Left ventricle myocardium inferior (tissue), 1 donor: ENCODE measurements around the gene COL25A1. TPM values are rescaled to one million over a fixed set of nuclear protein-coding genes. Genes with fewer than 3 reads are reported as not detected.
"Not testable (repeated sequence)": the region's sequence is repeated elsewhere in the genome, so short reads cannot be mapped to it uniquely, and the experiment has no call there.

ENCODE experiments used
- DNase-seq: peaks from one replicate; pipeline ENCODE4 v3.0.0-alpha.2; 2020
- H3K27ac ChIP-seq: fragments of 200-600 bp; replicated peaks from 2 replicates; pipeline ENCODE4 v1.8.0; 2021
- H3K27me3 ChIP-seq: fragments of 200-600 bp; 2 replicates; pipeline ENCODE4 v1.8.0; 2021; ENCODE audit warnings: low read depth
- H3K36me3 ChIP-seq: fragments of 200-600 bp; 2 replicates; pipeline ENCODE4 v1.8.0; 2021
- H3K4me1 ChIP-seq: fragments of 200-600 bp; 2 replicates; pipeline ENCODE4 v1.8.0; 2021
- H3K4me3 ChIP-seq: fragments of 200-600 bp; 2 replicates; pipeline ENCODE4 v1.8.0; 2021; ENCODE audit warnings: mild to moderate bottlenecking, moderate library complexity
- H3K9me3 ChIP-seq: fragments of 200-600 bp; replicated peaks from 2 replicates; pipeline ENCODE4 v1.8.0; 2021
- CTCF ChIP-seq: fragments of 200-600 bp; IDR thresholded peaks from 2 replicates; pipeline ENCODE4 v1.8.0; 2021; ENCODE audit warnings: antibody characterized with exemption, mild to moderate bottlenecking, borderline replicate concordance
- intact Hi-C: fragments of 100-400 bp; cut with micrococcal nuclease; formaldehyde crosslinking; loops from one replicate; pipeline ENCODE4 v1.11.0; 2022
- total RNA-seq: library from RNA; stranded (reverse); fragmentation: NEBNext Ultra II Directional; extraction: Animal tissue kit (Norgen Biotek cat#: 25700); gene quantifications from one replicate; pipeline ENCODE4 v1.2.1, GENCODE V29; 2021
- donor health status: DM: no; HTN: yes; CAD: no; lungs with severe emphysema.

Gene COL25A1
- total RNA-seq, 1 donor from 2014 or later = 0.77 TPM

- Histone ChIP-seq H3K4me1 (no peaks in the 10 kb centered on the region), H3K27me3 (no peaks in the 10 kb centered on the region), H3K9me3 (peaks cover under 1% of the 10 kb centered on the region), H3K36me3 (no peaks in the 10 kb centered on the region), H3K27ac (no peak overlapping the region), H3K4me3 (no peak overlapping the region)
- intact Hi-C loops = no loop called here
- no peak for DNase-seq
- TF ChIP-seq CTCF = no peak
Observed at GRCh38 chr4:109148577-109149075, 153.8 kb downstream of the COL25A1 start.

GRCh38 chr4:109147135-109147534 lies 155.3 kb downstream of the COL25A1 start:
- no peak overlapping the region for H3K27ac ChIP-seq
- H3K9me3 ChIP-seq = peaks cover 15% of the 10 kb centered on the region
- intact Hi-C loops = no loop called here
- no peaks in the 10 kb centered on the region for H3K36me3 ChIP-seq
- TF ChIP-seq CTCF = no peak
- H3K27me3 ChIP-seq = no peaks in the 10 kb centered on the region
- no peak overlapping the region for H3K4me3 ChIP-seq
- H3K4me1 ChIP-seq = no peaks in the 10 kb centered on the region
- DNase-seq = no peak

- peaks cover 21% of the 10 kb centered on the region for H3K9me3 ChIP-seq
- no peak for TF ChIP-seq CTCF
- H3K4me3 ChIP-seq = no peak overlapping the region
- H3K36me3 ChIP-seq = no peaks in the 10 kb centered on the region
- H3K4me1 ChIP-seq = no peaks in the 10 kb centered on the region
- intact Hi-C loops = no loop called here
- no peak overlapping the region for H3K27ac ChIP-seq
- no peaks in the 10 kb centered on the region for H3K27me3 ChIP-seq
- DNase-seq = no peak
Observed at GRCh38 chr4:109146499-109146898, 156.0 kb downstream of the COL25A1 start.

- H3K27ac ChIP-seq, H3K4me1 ChIP-seq, H3K36me3 ChIP-seq, DNase-seq, H3K4me3 ChIP-seq, H3K27me3 ChIP-seq, intact Hi-C loops: not testable (repeated sequence)
- peaks cover 30% of the 10 kb centered on the region for H3K9me3 ChIP-seq
Observed at GRCh38 chr4:109138125-109138524, 164.3 kb downstream of the COL25A1 start.

- no peak overlapping the region for H3K27ac ChIP-seq
- no peaks in the 10 kb centered on the region for H3K27me3 ChIP-seq
- no peak for DNase-seq
- H3K36me3 ChIP-seq = no peaks in the 10 kb centered on the region
- no peak overlapping the region for H3K4me3 ChIP-seq
- no peak for TF ChIP-seq CTCF
- H3K9me3 ChIP-seq = peaks cover 5% of the 10 kb centered on the region
- intact Hi-C loops = no loop called here
- no peaks in the 10 kb centered on the region for H3K4me1 ChIP-seq
Observed at GRCh38 chr4:109134921-109135320, 167.5 kb downstream of the COL25A1 start.

- TF ChIP-seq CTCF = no peak
- Histone ChIP-seq H3K9me3 (peaks cover 5% of the 10 kb centered on the region), H3K27me3 (no peaks in the 10 kb centered on the region), H3K36me3 (no peaks in the 10 kb centered on the region), H3K4me1 (no peaks in the 10 kb centered on the region), H3K27ac (no peak overlapping the region), H3K4me3 (no peak overlapping the region)
- intact Hi-C loops = no loop called here
- DNase-seq = no peak
Observed at GRCh38 chr4:109134268-109134667, 168.2 kb downstream of the COL25A1 start.
